GM10266 (cell line): ENCODE data around the gene METRN.

Experiments used
- DNase-seq: peaks from one replicate; pipeline ENCODE4 v3.0.0; 2012; ENCODE audit errors: extremely low spot score
- CTCF ChIP-seq: IDR thresholded peaks from 2 replicates; pipeline ENCODE4 v1.5.1; 2012; ENCODE audit warnings: mild to moderate bottlenecking, low read depth; ENCODE audit not compliant: control insufficient read depth, insufficient read depth; ENCODE audit errors: missing control alignments

METRN gene

GRCh38 chr16:763369-764183, 48.7 kb downstream of the METRN start:
- TF ChIP-seq CTCF, result no peak
- no peak for DNase-seq

- TF ChIP-seq CTCF, result no peak
- no peak for DNase-seq
Observed at GRCh38 chr16:764184-764750, 49.3 kb downstream of the METRN start.

GRCh38 chr16:764848-765487, 50.0 kb downstream of the METRN start:
- TF ChIP-seq CTCF, result no peak
- DNase-seq, result no peak

GRCh38 chr16:765488-765865, 50.6 kb downstream of the METRN start:
- no peak for DNase-seq
- TF ChIP-seq CTCF, result no peak

- TF ChIP-seq CTCF, result no peak
- DNase-seq, result no peak
Observed at GRCh38 chr16:766008-766819, 51.3 kb downstream of the METRN start.

GRCh38 chr16:766820-767640, 52.1 kb downstream of the METRN start:
- TF ChIP-seq CTCF, result no peak
- no peak for DNase-seq
